Measurements from ENCODE around the gene CTDSPL. TPM values are rescaled to one million over a fixed set of nuclear protein-coding genes. Genes with fewer than 3 reads are reported as not detected.

The CTDSPL gene
- total and polyA plus RNA-seq, 2 of the 13 experiments (the other 11 are each of a cell fraction or from before 2014, with no cell fraction given): 26.1 to 142 TPM

- TF ChIP-seq ZBTB44 (CRISPR knock-in tag; IDR thresholded peaks at IDR 0.05): no peak
- TF ChIP-seq CREB1 (IDR thresholded peaks at IDR 0.05): no peak
- TF ChIP-seq CREB1 (CRISPR knock-in tag; IDR thresholded peaks at IDR 0.05): no peak
- TF ChIP-seq FLYWCH1 (CRISPR knock-in tag; IDR thresholded peaks at IDR 0.05): no peak
- peak; percentile 52; the same call in 1 of the 2 replicates for TF ChIP-seq MEF2D (CRISPR knock-in tag; IDR thresholded peaks at IDR 0.05)
- TF ChIP-seq TFAP4 (IDR thresholded peaks at IDR 0.05; ENCODE audit: borderline replicate concordance, low read depth): peak; percentile 98
- TF ChIP-seq GATAD1 (CRISPR knock-in tag; IDR thresholded peaks at IDR 0.05): peak; percentile 67
- no peak for TF ChIP-seq ZNF670 (CRISPR knock-in tag; IDR thresholded peaks at IDR 0.05; ENCODE audit: borderline replicate concordance)
- TF ChIP-seq ZNF597 (CRISPR knock-in tag; IDR thresholded peaks at IDR 0.05): no peak
- TF ChIP-seq ZZZ3 (CRISPR knock-in tag; IDR thresholded peaks at IDR 0.05; ENCODE audit: borderline replicate concordance): no peak
- TF ChIP-seq LRRFIP1 (CRISPR knock-in tag; conservative IDR thresholded peaks at IDR 0.05): no peak
- TF ChIP-seq ZSCAN29 (CRISPR knock-in tag; conservative IDR thresholded peaks at IDR 0.05): no peak
- TF ChIP-seq SMAD9 (CRISPR knock-in tag; IDR thresholded peaks at IDR 0.05): no peak
- no peak for TF ChIP-seq SNAPC2 (CRISPR knock-in tag; IDR thresholded peaks at IDR 0.05)
- TF ChIP-seq GPBP1L1 (CRISPR knock-in tag; IDR thresholded peaks at IDR 0.05): no peak
- peak; percentile 37; the same call in 1 of the 2 replicates for TF ChIP-seq CCDC6 (CRISPR knock-in tag; IDR thresholded peaks at IDR 0.05)
- no peak for TF ChIP-seq KLF15 (CRISPR knock-in tag; IDR thresholded peaks at IDR 0.05; ENCODE audit: borderline replicate concordance)
- no peak for TF ChIP-seq CTCF (CRISPR knock-in tag; IDR thresholded peaks at IDR 0.05)
- TF ChIP-seq ATF2 (CRISPR knock-in tag; IDR thresholded peaks at IDR 0.05): no peak
Observed at GRCh38 chr3:37892927-37893600, 31.4 kb downstream of the CTDSPL start (continued).

Data from HepG2 (cell line).